ENCODE data around the gene SNX3.
"Not testable (repeated sequence)": the region's sequence is repeated elsewhere in the genome, so short reads cannot be mapped to it uniquely, and the experiment has no call there.

The SNX3 gene

DNA sequence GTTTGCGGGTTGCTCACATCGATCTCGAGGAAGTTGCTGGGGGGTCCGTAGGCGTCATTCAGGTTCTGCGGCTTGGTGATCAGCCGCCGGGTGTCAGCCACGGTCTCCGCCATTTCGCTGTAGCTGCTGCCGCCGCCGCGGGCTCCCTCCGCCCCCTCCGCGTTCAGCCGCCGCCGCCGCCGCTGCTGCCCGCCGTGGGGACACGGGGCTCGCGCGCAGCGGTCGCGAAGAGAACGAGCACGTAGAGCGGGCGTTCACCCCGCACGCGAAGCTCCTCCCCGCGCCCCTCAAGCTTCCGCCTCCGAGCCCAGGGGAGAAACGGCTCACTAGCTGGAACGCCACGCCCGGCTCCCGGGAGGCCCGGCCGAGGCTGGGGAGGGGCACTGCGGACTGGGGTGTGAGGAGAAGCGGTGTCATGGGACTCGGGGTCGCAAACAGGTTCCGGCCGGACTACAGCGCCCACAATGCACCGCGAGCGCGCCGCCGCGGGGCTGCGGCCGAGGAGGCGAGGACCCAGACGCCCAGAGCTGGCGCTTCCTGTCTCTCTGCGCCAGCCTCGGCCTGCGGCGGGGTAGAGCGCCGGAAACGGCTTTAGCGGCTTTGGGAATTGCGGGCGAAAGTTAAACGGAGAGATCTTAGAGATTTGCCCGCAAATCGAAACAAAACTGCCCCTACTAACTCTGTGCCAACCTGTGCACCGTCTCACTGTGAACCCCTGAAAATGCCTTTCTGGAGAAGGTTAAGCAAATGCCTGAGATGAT lies at the start of gene SNX3:
TSS of gene SNX3 (minus strand) at position 232 of the 761 bp plus-strand sequence. CDS start at position 113, 119 bp downstream.
- peak; percentile 89 to 91 for DNase-seq

GRCh38 chr6:108309844-108310243 lies 49.0 kb upstream of the SNX3 start:
- no peak for DNase-seq

- DNase-seq = not testable (repeated sequence)
Measured at GRCh38 chr6:108308641-108309040, 47.8 kb upstream of the SNX3 start.

DNA sequence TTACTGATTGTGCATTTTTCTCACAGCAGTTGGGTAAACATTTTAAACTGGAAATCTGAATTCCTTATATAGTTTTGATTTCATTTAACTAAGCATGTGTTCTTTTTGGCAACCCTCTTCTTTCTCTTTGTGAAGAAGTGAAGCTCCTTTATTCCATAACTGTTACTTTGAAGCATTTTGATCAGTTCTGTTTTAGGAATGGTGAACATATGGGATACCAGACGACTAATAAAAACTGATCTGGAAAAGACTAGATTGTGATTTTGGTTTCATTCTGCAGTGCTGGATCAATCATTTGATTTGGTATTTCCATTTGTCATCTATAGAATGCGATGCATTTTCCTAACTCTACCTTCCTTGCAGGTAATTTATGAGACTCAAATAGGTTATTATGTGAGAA lies 43.8 kb upstream of the SNX3 start:
- DNase-seq = no peak

DNA sequence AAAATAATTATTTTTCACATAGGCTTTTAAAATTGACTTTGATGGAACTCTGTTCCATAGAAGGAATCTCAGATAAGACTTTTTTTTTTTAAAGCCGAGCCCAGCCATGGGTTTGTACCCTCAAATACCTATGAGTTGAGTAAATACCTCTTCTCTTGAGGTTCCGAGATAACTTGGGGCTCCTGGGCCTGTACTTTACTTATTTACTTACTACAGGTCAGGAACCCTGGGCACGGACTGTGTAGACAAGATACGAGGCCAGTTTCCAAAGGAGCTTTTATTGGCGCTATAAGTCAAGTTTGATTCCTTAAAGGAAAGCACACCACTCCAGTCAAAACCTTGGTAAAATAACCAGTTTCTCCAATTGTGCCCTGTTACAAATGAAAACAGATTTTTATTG lies 41.5 kb upstream of the SNX3 start:
- DNase-seq = no peak

GRCh38 chr6:108295676-108296075 lies 34.8 kb upstream of the SNX3 start:
- DNase-seq = no peak

DNA sequence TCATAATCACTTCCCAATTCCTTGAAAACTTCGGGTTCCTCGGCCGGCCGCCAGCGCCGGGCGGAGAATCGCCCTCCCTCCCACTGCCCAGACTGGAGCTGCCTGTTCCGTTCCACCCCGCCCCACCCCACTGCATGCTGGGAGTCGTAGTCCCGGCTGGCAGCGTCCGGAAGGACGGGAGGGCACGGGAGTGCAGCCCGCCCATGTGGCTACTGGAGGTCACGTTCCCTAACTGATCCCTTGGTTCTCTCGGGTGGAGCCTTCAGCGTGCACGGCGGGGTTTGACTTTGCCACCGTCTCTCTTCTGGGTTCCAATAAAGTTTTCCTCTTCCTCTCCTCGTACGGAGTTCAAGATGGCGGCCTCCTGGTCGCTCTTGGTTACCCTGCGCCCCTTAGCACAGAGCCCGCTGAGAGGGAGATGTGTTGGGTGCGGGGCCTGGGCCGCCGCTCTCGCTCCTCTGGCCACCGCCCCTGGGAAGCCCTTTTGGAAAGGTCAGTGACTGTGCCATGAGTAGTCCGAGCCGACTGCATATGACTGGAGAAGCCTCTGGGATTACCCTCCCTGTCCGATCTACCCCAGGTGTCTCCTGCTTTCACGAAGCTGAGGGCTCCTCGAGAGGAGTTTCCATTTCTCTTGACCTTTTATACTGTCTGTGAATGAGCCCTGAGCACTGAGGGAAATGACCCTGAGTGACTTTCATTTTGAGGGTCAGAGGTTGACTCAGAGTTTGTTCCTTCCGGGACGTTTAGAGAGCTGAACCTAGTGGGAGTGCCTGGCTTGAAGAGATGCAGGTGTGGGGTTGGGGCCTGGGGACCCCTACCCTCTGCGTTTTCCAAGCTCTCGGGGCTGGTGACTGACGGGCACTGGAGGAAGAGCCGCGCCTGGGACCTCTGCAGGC lies 34.1 kb upstream of the SNX3 start, which contains the start of gene AFG1L:
TSS of gene AFG1L (plus strand) at position 328 of the 899 bp plus-strand sequence. CDS start at position 354, 26 bp downstream.
- DNase-seq = peak; percentile 90 to 91

DNA sequence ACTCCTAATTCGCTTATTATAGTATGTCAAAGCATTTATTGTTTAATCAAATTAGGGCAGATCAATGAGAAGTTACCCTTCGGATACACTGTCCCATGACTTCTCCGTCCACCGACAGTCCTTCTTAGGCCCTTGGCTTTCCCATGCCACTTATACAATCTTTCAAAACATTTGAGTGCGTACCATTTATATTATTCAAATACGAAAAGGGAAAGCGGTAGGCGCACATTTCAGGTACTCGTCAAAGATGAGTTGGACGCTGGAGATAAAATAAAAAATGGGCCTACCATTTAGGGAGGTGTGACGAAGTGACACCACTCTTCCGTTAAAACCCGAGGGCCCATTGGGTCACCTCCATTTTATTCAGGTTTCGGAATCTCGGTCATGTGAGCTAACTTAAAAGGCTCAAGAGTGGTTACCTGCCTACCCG lies 33.5 kb upstream of the SNX3 start:
- DNase-seq = no peak

DNA sequence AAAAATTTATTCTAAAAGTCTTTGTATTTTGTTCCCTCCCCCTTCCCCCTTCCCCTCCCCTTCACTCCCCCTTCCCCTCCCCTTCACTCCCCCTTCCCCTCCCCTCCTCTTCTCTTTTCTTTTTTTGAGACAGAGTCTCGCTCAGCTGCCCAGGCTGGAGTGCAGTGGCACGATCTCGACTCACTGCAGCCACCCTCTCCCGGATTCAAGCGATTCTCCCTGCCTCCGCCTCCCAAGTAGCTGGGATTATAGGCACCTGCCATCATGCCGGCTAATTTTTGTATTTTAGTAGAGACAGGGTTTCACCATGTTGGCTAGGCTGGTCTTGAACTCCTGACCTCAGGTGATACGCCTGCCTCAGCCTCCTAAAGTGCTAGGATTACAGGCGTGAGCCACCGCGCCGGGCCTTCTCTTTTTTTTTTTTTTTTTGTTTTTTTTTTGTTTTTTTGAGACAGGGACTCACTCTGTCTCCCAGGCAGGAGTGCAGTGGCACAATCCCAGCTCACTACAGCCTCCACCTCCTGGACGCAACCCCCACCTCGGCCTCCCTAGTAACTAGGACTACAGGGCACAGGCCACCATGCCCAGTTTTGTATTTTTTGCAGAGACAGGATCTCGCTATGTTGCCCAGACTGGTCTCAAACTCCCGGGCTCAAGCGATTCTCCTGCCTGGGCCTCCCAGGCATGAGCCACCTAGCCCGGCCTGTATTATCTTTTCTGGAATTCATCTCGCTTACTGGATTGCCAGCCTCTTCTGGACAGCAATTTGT lies 32.9 kb upstream of the SNX3 start:
- DNase-seq = no peak

DNA sequence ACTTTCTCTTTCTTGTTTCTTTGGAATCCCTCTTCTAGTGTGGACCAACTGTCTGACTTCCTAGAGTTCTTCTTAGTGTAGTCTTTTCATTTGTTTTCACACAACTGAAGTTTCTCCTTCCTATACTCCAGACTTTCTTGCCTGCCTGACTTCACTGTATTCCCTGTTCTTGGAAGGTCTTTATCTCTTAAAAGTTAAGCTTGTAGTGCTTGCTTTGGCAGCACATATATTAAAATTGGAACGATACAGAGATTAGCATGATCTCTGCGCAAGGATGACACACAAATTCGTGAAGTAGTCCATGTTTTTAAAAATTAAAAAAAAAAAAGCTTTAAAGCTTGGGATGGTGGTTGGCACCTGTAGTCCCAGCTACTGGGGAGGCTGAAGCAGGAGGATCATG lies 31.7 kb upstream of the SNX3 start:
- not testable (repeated sequence) for DNase-seq

DNA sequence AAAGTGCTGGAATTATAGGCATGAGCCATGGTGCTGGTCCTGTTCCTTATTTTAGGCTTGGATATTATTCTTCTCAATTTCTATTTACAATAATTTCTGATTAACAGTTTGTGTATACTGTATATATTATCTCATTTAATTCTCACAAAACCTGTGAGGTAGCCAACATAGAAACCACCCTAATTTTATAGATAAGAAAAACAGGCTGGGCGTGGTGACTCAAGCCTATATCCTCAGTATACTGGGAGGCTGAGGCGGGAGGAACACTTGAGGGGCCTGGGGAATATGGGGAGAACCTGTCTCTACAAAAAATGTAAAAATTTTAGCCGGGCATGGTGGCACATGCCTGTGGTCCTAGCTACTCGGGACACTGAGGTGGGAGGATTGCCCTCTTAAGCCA lies 30.3 kb upstream of the SNX3 start:
- no peak for DNase-seq

GRCh38 chr6:108288742-108289141 lies 27.9 kb upstream of the SNX3 start:
- no peak for DNase-seq

DNA sequence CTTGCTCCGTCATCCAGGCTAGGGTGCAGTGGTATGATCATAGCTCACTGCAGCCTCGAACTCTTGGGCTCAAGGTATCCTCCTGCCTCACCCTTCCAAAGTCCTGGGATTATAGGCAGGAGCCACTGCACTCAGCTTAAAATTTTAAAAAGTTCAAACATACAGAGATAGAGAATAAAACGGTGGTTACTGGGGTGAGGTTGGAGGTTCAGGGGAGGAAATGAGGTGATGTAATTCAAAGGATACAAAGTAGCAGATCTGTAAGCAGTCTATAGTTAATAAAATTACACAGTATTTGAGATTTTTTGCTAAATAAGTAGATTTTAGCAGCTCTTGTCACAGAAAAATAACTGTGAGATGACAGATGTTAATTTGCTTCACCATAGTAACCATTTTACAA lies 26.5 kb upstream of the SNX3 start:
- DNase-seq = no peak

GRCh38 chr6:108286366-108286765 lies 25.5 kb upstream of the SNX3 start:
- no peak for DNase-seq

- no peak for DNase-seq
Measured at GRCh38 chr6:108285381-108285780, 24.5 kb upstream of the SNX3 start.

DNA sequence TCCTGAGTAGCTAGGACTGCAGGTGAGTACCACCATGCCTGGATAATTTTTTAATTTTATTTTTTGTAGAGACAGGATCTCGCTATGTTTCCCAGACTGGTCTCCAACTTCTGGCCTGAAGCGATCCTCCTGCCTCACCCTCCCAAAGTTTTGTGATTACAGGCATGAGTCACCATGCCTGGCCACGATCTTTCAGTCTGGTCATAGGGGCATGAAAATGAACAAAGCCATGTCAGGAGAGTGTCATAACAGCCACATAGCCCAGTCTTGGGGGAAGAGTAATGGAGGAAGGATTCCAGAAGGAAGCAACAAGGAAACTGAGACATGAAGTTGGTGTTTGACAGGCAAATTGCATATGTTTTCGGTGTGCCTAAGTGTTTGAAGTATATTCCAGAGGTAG lies 17.0 kb upstream of the SNX3 start:
- DNase-seq = no peak

DNA sequence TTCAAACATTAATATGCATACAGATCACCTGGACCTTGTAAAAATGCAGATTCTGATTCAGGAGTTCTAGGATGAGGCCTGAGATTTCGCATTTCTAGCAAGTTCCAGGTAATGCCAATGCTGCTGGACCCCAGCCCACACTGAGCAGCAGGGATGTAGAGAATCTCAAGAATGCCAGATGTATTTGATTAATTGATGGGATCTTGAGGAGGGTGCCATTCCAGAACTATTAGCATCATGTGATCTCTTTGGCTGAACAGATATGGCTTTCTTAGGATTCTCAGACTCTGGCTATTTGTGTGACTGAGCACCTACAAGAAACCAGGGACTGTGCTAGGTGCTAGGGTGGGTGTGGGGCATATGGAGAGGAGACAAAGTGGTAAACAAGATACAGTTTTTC lies 16.5 kb upstream of the SNX3 start:
- DNase-seq = no peak

DNA sequence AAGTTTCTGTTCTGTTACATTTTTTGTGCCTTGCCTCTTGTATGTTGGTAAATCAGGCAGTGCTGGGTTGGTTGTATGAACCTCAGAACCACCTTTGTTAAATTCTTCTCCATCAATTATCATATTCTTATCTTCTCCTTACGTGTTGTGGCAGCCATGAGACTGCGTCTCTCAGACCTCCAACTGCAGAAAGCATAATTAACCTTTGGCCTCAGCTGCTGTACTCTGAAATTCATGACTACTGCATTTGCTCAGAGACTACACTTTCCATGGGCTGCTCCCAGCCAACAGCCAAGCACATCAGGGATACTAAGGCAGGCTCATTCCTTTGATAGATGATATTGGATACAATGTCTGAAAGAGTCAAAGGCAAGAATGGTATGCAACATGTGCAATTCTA lies 15.1 kb upstream of the SNX3 start:
- DNase-seq = no peak

- no peak for DNase-seq
Measured at GRCh38 chr6:108274546-108274945, 13.7 kb upstream of the SNX3 start.

DNA sequence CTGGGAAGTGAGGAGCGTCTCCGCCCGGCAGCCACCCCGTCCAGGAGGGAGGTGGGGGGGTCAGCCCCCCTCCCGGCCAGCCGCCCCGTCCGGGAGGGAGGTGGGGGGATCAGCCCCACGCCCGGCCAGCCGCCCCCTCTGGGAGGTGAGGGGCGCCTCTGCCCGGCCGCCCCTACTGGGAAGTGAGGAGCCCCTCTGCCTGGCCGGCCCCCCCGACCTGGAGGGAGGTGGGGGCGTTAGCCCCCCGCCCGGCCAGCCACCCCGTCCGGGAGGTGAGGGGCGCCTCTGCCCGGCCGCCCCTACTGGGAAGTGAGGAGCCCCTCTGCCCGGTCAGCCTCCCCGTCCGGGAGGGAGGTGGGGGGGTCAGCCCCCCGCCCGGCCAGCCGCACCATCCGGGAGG lies 9.1 kb upstream of the SNX3 start:
- DNase-seq = not testable (repeated sequence)

- DNase-seq = no peak
Measured at GRCh38 chr6:108268845-108269244, 8.0 kb upstream of the SNX3 start.

- no peak for DNase-seq
Measured at GRCh38 chr6:108263371-108263770, 2.5 kb upstream of the SNX3 start.

All from stimulated activated CD4-positive, alpha-beta T cell treated with anti-CD3 and anti-CD28 coated beads, Interleukin-2, amount 100 ng/mL, for 24 hours (primary cell).